Upper lobe of right lung (tissue), 1 donor: Measurements from ENCODE around the gene SYT4. TPM values are rescaled to one million over a fixed set of nuclear protein-coding genes. Genes with fewer than 3 reads are reported as not detected.

ENCODE experiments used
- ATAC-seq: fragments of 200-7000 bp; cut with Tn5 transposase; one replicate; pipeline ENCODE4 v1.9.1; 2020; ENCODE audit warnings: mild to moderate bottlenecking, moderate library complexity
- DNase-seq: peaks from one replicate; pipeline ENCODE4 v3.0.0-alpha.2; 2020
- H3K27ac ChIP-seq: fragments of 200-600 bp; one replicate; pipeline ENCODE4 v1.8.0; 2022
- H3K27me3 ChIP-seq: fragments of 200-600 bp; one replicate; pipeline ENCODE4 v1.8.0; 2022; ENCODE audit warnings: mild to moderate bottlenecking
- H3K36me3 ChIP-seq: fragments of 200-600 bp; one replicate; pipeline ENCODE4 v1.8.0; 2022
- H3K4me1 ChIP-seq: fragments of 200-600 bp; one replicate; pipeline ENCODE4 v1.8.0; 2022
- H3K4me3 ChIP-seq: fragments of 200-600 bp; one replicate; pipeline ENCODE4 v1.8.0; 2022; ENCODE audit warnings: mild to moderate bottlenecking
- H3K9me3 ChIP-seq: fragments of 200-600 bp; one replicate; pipeline ENCODE4 v1.8.0; 2022
- intact Hi-C: fragments of 100-400 bp; cut with DNase I; formaldehyde crosslinking; loops from one replicate; pipeline ENCODE4 v1.11.0; 2022
- long read RNA-seq: library from polyadenylated mRNA; unstranded; transcript quantifications from one replicate; pipeline ENCODE4 v2.0.0, GENCODE V29; 2021
- total RNA-seq: library from RNA; stranded (reverse); fragmentation: NEBNext Ultra II Directional; extraction: Animal tissue kit (Norgen Biotek cat#: 25700); gene quantifications from one replicate; pipeline ENCODE4 v1.2.1, GENCODE V29; 2021
- TF ChIP-seq, protein P1 (sequence below): fragments of 200-600 bp; IDR thresholded peaks from one replicate; pipeline ENCODE4 v1.8.0; 2022; ENCODE audit warnings: antibody characterized with exemption
- donor health status: DM: no; HTN: yes; CAD: no; lungs with severe emphysema.

Gene SYT4, protein sequence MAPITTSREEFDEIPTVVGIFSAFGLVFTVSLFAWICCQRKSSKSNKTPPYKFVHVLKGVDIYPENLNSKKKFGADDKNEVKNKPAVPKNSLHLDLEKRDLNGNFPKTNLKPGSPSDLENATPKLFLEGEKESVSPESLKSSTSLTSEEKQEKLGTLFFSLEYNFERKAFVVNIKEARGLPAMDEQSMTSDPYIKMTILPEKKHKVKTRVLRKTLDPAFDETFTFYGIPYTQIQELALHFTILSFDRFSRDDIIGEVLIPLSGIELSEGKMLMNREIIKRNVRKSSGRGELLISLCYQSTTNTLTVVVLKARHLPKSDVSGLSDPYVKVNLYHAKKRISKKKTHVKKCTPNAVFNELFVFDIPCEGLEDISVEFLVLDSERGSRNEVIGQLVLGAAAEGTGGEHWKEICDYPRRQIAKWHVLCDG
- 1.1 TPM for total RNA-seq
- long read RNA-seq, full-length matches to known transcripts = 1 of 1 reads
- long read RNA-seq, partial matches to known transcripts = 0 of 1 reads
- long read RNA-seq, other reads (novel, unspliced or antisense) = 0 of 1 reads

DNA sequence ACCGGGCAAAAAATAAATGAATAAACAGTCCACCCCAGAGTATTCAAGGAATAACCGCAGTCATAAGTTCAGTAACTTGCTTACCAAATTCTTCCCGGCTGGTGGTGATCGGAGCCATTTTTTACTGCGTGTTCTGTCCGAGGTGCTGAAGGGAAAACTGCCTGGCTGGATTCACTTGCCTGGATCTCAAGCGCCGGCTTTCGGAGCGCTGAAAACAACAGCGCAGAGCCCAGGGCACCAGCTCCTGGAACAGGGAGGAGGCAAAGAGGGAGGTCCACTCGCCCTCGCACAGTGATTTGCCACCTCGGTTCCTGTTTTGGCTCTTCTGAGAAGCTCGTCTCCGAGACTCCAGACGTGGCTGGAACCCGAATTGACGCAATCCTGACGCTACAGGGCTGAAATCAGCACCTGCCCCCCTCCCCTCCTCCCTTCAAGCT is at the start of gene SYT4:
TSS of gene SYT4 (minus strand) at position 327 of the 437 bp plus-strand sequence. CDS start at position 118, 209 bp downstream.
- TF ChIP-seq, protein P1, sequence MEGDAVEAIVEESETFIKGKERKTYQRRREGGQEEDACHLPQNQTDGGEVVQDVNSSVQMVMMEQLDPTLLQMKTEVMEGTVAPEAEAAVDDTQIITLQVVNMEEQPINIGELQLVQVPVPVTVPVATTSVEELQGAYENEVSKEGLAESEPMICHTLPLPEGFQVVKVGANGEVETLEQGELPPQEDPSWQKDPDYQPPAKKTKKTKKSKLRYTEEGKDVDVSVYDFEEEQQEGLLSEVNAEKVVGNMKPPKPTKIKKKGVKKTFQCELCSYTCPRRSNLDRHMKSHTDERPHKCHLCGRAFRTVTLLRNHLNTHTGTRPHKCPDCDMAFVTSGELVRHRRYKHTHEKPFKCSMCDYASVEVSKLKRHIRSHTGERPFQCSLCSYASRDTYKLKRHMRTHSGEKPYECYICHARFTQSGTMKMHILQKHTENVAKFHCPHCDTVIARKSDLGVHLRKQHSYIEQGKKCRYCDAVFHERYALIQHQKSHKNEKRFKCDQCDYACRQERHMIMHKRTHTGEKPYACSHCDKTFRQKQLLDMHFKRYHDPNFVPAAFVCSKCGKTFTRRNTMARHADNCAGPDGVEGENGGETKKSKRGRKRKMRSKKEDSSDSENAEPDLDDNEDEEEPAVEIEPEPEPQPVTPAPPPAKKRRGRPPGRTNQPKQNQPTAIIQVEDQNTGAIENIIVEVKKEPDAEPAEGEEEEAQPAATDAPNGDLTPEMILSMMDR = no peak
- Histone ChIP-seq H3K36me3 (no peaks in the 10 kb centered on the region), H3K9me3 (no peaks in the 10 kb centered on the region), H3K4me3 (no peak within 1 kb of the TSS), H3K27me3 (peaks cover 4% of the 10 kb centered on the region), H3K4me1 (no peaks in the 10 kb centered on the region), H3K27ac (no peak within 1 kb of the TSS)
- peak; percentile 69 for DNase-seq
- peak; percentile 74 for ATAC-seq
- intact Hi-C loops = no loop called here

DNA sequence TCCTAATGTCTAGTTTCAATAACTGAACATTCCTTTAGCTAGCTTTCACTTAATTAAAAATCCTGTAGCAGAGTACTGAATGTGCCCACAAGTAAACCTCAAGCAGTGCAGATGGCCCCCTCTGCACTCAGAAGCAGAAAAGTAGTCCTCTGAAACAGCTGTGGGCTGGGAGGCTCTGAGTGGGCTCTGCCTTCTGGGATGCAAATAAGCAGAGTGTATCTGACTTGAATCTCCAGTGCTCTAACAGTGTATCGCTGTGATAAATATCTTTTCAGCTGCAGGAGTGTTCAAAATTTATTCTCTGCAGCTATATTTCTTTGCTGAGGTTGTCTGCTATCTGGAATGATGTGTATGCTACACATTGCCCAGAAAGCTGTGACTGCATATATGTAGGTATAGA is 44.8 kb upstream of the SYT4 start:
- DNase-seq (no peak), ATAC-seq (no peak)
- H3K4me3 ChIP-seq = no peak overlapping the region
- no peaks in the 10 kb centered on the region for H3K27me3 ChIP-seq
- intact Hi-C loops = no loop called here
- H3K9me3 ChIP-seq = no peaks in the 10 kb centered on the region
- H3K27ac ChIP-seq = no peak overlapping the region
- TF ChIP-seq, protein P1 = no peak
- H3K4me1 ChIP-seq = no peaks in the 10 kb centered on the region
- H3K36me3 ChIP-seq = no peaks in the 10 kb centered on the region

DNA sequence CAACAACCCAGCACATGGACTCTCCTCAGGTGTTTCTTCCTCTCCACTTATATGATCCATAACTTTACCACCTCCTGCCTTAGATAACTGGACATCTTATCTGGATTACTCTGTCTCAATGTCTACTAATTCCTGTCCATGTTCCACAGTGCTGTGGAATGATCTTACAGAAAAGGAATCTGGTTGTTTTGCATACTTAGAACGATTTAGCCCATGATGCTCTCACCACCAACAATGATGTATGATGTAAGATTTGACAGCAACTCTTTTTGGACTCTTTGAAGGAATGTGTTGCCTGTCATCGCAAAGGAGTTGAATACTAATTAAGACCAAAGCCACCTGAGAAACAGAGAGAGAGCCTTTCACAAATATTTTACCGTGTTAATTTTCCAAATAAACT is 37.7 kb upstream of the SYT4 start:
- Histone ChIP-seq H3K27me3 (no peaks in the 10 kb centered on the region), H3K27ac (no peak overlapping the region), H3K4me3 (no peak overlapping the region), H3K9me3 (no peaks in the 10 kb centered on the region), H3K36me3 (no peaks in the 10 kb centered on the region), H3K4me1 (no peaks in the 10 kb centered on the region)
- DNase-seq = no peak
- no peak for ATAC-seq
- intact Hi-C loops = no loop called here
- TF ChIP-seq, protein P1 = no peak

DNA sequence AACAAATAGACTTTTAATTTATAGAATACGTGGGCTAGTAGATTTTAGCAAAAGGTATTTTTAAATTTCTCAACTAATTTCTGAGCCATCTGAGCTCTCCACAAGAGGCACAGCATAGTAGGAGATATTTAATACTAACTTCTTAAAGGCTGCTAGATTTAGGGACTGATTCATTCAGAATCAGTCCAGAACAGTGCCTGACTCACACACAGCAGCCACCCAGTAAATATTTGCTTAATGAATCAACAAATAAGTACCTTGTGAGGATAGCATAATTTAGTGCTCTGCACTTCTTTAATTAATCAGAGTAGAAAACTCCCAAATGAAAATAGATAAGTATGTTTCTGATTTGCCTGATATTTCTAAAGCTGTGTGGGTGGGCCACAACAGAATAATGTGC is 35.6 kb upstream of the SYT4 start:
- no peak for ATAC-seq

DNA sequence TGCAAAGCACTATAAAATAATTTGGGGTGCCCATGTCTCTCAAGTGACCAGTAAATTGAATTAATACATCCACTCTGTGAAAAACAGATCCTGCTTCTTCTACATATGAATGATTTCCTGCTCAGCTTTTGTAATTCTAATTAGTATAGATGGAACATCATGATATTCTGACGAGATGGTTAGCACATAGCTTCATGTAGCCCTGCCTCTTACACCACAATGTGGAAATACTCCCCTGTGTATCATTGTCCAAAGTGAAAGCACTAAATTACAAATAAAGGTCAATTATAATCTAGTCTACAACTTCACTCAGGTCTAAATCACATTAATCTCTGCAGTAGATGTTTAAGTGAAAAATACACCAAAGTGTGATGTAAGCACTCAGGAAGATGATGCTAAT is 32.9 kb upstream of the SYT4 start:
- H3K4me1 ChIP-seq = no peaks in the 10 kb centered on the region
- H3K27ac ChIP-seq = no peak overlapping the region
- TF ChIP-seq, protein P1 = no peak
- H3K9me3 ChIP-seq = no peaks in the 10 kb centered on the region
- ATAC-seq (no peak), DNase-seq (no peak)
- no peak overlapping the region for H3K4me3 ChIP-seq
- H3K27me3 ChIP-seq = no peaks in the 10 kb centered on the region
- intact Hi-C loops = no loop called here
- no peaks in the 10 kb centered on the region for H3K36me3 ChIP-seq

More for the DNA sequence above, 35.6 kb upstream of the SYT4 start:
- Histone ChIP-seq H3K27ac (no peak overlapping the region), H3K9me3 (no peaks in the 10 kb centered on the region), H3K4me1 (no peaks in the 10 kb centered on the region), H3K27me3 (no peaks in the 10 kb centered on the region), H3K4me3 (no peak overlapping the region), H3K36me3 (no peaks in the 10 kb centered on the region)
- no peak for DNase-seq
- TF ChIP-seq, protein P1 = no peak
- intact Hi-C loops = no loop called here
